K562 (cell line): ENCODE results near the gene ZNF224. TPM values are rescaled to one million over a fixed set of nuclear protein-coding genes. Genes with fewer than 3 reads are reported as not detected.

ENCODE experiments used
- BACH1 ChIP-seq: fragments of 200-800 bp; sonication (Bioruptor generic); IDR thresholded peaks from 2 replicates; pipeline ENCODE4 v1.6.1; 2016; ENCODE audit warnings: missing genetic modification characterization, missing compliant biosample characterization
- DIDO1 ChIP-seq: fragments of 450-650 bp; IDR thresholded peaks from 2 replicates; pipeline ENCODE4 v1.6.1; 2016; ENCODE audit warnings: low read depth, missing biosample characterization, missing genetic modification characterization
- ELF2 ChIP-seq: fragments of 250-450 bp; sonication (Bioruptor Pico); IDR thresholded peaks from 2 replicates; pipeline ENCODE4 v1.5.0; 2021; ENCODE audit warnings: mild to moderate bottlenecking
- JUND ChIP-seq, 2 experiments: IDR thresholded peaks; 2 replicates in 1 of 2; 3 replicates in 1 of 2; pipeline ENCODE4 v1.6.1; 2011; ENCODE audit warnings: borderline replicate concordance in 2 of 2, low read depth in 2 of 2, low read length in 2 of 2, improper control_type of control experiment in 1 of 2, missing biosample characterization in 1 of 2, missing genetic modification characterization in 1 of 2, missing genetic modification reagents in 1 of 2
- KDM4B ChIP-seq, 2 experiments: fragments of 450-650 bp in 1 of 2; sonication (generic) in 1 of 2; IDR thresholded peaks; 2 replicates each; pipeline ENCODE4 v1.6.1; 2016 to 2017; ENCODE audit warnings: borderline replicate concordance in 2 of 2, antibody characterized with exemption in 1 of 2, low read depth in 1 of 2, mild to moderate bottlenecking in 1 of 2
- NR2C1 ChIP-seq, 2 experiments: fragments of 450-650 bp; IDR thresholded peaks; 2 replicates each; pipeline ENCODE4 v1.6.1; 2017; ENCODE audit warnings: mild to moderate bottlenecking in 2 of 2, antibody characterized with exemption in 1 of 2, inconsistent platforms in 1 of 2, missing compliant biosample characterization in 1 of 2, missing genetic modification characterization in 1 of 2
- PHF8 ChIP-seq: fragments of 200-600 bp; sonication (generic); IDR thresholded peaks from 2 replicates; pipeline ENCODE4 v1.6.1; 2012; ENCODE audit warnings: mixed run types, mild to moderate bottlenecking, inconsistent platforms, low read length, moderate library complexity, borderline replicate concordance
- RBFOX2 ChIP-seq: fragments of 200-400 bp; formaldehyde crosslinking; IDR thresholded peaks from 2 replicates; pipeline ENCODE4 v1.6.1; 2017; ENCODE audit warnings: low read depth, mild to moderate bottlenecking, low read length, moderate library complexity
- ZNF143 ChIP-seq: sonication (generic); formaldehyde crosslinking; IDR thresholded peaks from 2 replicates; pipeline ENCODE4 v1.9.0; 2022; ENCODE audit warnings: mild to moderate bottlenecking, missing genetic modification reagents
- ZNF408 ChIP-seq: fragments of 250-450 bp; sonication (Bioruptor Pico); IDR thresholded peaks from 2 replicates; pipeline ENCODE4 v1.4.0; 2020; ENCODE audit warnings: low read depth, mild to moderate bottlenecking, moderate library complexity
- ZNF584 ChIP-seq: fragments of 200-800 bp; sonication (Bioruptor generic); IDR thresholded peaks from 2 replicates; pipeline ENCODE4 v1.6.1; 2016; ENCODE audit warnings: low read depth, mild to moderate bottlenecking, missing genetic modification characterization, missing compliant biosample characterization
- polyA plus RNA-seq, 8 experiments: library from polyadenylated mRNA; depleted of rRNA in 4 of 8; stranded (reverse) in 5 of 8; unstranded in 3 of 8; fragments of >200 nt; fragmentation: Nextera tagmentation in 2 of 8; fragmentation: Illumina TruSeq in 1 of 8; extraction: Ambion mirVana in 2 of 8; extraction: Trizol in 1 of 8; gene quantifications; 2 replicates each; pipeline versions ENCODE4 v1.2.1 to v1.2.3, GENCODE V29; 2011 to 2014; ENCODE audit warnings: inconsistent platforms in 1 of 8, missing spikeins in 1 of 8
- total RNA-seq, 7 experiments: library from RNA; depleted of rRNA in 6 of 7; stranded (reverse); fragments of >200 nt in 6 of 7; fragmentation: Illumina TruSeq in 2 of 7; extraction: Trizol in 2 of 7; gene quantifications; 2 replicates each; pipeline versions ENCODE4 v1.2.1 to v1.2.3, GENCODE V29; 2011 to 2021; ENCODE audit warnings: low replicate concordance in 1 of 7
- TF ChIP-seq, protein P1 (sequence below): fragments of 450-650 bp; IDR thresholded peaks from 2 replicates; pipeline ENCODE4 v1.6.1; 2016; ENCODE audit warnings: mild to moderate bottlenecking, moderate library complexity

The ZNF224 gene
- total and polyA plus RNA-seq, 9 of the 15 experiments (the other 6 are each of a cell fraction or from before 2014, with no cell fraction given) = 4.4 to 15.6 (median 10.0) TPM

DNA sequence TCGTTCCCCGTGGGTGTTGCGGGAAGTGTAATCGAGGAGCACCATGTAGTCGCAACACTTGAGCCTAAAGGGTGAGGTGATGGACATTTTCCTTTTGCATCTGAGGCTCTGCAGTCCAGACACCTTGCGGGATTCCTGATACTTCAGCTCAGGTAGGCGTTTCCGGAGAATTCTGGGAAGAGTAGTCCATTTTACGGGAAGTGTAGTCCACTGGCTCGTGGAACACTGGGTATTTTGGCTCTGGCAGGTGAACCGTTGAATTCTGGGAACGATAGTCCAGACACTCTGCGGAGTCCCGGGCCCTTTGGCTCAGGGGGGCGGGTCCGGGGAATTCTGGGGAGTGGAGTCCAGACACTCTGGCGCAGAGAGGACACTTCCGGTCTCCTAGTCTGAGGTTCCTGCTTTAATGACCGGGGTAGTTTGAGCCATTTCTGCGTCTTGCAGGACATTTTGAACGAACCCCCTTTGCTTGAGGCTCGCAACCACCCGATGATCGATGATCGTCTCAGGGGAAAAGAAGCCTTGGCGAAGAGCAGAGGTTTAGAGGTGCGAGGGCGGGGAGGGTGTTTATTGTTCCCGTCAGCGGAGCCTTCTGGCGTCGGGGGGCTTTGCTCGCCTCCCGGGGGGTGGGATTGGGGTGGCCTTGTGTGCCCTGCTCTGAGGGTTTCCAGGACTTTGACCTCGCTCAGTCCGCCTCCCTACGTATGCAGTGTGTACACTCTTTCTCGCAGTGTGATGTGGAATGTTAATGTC, 42.3 kb upstream of the ZNF224 start, which contains the start of gene ZNF223 (continued):
- TF ChIP-seq, protein P1, sequence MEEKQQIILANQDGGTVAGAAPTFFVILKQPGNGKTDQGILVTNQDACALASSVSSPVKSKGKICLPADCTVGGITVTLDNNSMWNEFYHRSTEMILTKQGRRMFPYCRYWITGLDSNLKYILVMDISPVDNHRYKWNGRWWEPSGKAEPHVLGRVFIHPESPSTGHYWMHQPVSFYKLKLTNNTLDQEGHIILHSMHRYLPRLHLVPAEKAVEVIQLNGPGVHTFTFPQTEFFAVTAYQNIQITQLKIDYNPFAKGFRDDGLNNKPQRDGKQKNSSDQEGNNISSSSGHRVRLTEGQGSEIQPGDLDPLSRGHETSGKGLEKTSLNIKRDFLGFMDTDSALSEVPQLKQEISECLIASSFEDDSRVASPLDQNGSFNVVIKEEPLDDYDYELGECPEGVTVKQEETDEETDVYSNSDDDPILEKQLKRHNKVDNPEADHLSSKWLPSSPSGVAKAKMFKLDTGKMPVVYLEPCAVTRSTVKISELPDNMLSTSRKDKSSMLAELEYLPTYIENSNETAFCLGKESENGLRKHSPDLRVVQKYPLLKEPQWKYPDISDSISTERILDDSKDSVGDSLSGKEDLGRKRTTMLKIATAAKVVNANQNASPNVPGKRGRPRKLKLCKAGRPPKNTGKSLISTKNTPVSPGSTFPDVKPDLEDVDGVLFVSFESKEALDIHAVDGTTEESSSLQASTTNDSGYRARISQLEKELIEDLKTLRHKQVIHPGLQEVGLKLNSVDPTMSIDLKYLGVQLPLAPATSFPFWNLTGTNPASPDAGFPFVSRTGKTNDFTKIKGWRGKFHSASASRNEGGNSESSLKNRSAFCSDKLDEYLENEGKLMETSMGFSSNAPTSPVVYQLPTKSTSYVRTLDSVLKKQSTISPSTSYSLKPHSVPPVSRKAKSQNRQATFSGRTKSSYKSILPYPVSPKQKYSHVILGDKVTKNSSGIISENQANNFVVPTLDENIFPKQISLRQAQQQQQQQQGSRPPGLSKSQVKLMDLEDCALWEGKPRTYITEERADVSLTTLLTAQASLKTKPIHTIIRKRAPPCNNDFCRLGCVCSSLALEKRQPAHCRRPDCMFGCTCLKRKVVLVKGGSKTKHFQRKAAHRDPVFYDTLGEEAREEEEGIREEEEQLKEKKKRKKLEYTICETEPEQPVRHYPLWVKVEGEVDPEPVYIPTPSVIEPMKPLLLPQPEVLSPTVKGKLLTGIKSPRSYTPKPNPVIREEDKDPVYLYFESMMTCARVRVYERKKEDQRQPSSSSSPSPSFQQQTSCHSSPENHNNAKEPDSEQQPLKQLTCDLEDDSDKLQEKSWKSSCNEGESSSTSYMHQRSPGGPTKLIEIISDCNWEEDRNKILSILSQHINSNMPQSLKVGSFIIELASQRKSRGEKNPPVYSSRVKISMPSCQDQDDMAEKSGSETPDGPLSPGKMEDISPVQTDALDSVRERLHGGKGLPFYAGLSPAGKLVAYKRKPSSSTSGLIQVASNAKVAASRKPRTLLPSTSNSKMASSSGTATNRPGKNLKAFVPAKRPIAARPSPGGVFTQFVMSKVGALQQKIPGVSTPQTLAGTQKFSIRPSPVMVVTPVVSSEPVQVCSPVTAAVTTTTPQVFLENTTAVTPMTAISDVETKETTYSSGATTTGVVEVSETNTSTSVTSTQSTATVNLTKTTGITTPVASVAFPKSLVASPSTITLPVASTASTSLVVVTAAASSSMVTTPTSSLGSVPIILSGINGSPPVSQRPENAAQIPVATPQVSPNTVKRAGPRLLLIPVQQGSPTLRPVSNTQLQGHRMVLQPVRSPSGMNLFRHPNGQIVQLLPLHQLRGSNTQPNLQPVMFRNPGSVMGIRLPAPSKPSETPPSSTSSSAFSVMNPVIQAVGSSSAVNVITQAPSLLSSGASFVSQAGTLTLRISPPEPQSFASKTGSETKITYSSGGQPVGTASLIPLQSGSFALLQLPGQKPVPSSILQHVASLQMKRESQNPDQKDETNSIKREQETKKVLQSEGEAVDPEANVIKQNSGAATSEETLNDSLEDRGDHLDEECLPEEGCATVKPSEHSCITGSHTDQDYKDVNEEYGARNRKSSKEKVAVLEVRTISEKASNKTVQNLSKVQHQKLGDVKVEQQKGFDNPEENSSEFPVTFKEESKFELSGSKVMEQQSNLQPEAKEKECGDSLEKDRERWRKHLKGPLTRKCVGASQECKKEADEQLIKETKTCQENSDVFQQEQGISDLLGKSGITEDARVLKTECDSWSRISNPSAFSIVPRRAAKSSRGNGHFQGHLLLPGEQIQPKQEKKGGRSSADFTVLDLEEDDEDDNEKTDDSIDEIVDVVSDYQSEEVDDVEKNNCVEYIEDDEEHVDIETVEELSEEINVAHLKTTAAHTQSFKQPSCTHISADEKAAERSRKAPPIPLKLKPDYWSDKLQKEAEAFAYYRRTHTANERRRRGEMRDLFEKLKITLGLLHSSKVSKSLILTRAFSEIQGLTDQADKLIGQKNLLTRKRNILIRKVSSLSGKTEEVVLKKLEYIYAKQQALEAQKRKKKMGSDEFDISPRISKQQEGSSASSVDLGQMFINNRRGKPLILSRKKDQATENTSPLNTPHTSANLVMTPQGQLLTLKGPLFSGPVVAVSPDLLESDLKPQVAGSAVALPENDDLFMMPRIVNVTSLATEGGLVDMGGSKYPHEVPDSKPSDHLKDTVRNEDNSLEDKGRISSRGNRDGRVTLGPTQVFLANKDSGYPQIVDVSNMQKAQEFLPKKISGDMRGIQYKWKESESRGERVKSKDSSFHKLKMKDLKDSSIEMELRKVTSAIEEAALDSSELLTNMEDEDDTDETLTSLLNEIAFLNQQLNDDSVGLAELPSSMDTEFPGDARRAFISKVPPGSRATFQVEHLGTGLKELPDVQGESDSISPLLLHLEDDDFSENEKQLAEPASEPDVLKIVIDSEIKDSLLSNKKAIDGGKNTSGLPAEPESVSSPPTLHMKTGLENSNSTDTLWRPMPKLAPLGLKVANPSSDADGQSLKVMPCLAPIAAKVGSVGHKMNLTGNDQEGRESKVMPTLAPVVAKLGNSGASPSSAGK = no peak; the same call in 1 of the 2 replicates
- TF ChIP-seq RBFOX2 = peak; percentile 32; the same call in 1 of the 2 replicates
- no peak for TF ChIP-seq ZNF408
- TF ChIP-seq NR2C1 (IDR thresholded peaks at IDR 0.05) = peak; percentile 39; the same call in 1 of the 2 replicates
- TF ChIP-seq NR2C1 (tag; IDR thresholded peaks at IDR 0.05) = peak; percentile 90
- peak in 1 of 2 experiments; percentile 75; a peak in 1 of 4 replicates for TF ChIP-seq KDM4B (IDR thresholded peaks at IDR 0.05; ENCODE audit: borderline replicate concordance in 2 of 2, low read depth in 1 of 2)
- 0 out of 2 replicates have a peak, but pooled peaks have one; percentile 5 for TF ChIP-seq JUND (IDR thresholded peaks at IDR 0.05; ENCODE audit: borderline replicate concordance, low read depth, low read length)
- no peak; the same call in 2 of the 3 replicates for TF ChIP-seq JUND (tag; IDR thresholded peaks at IDR 0.05; ENCODE audit: borderline replicate concordance, low read depth, low read length)
- 0 out of 2 replicates have a peak, but pooled peaks have one; percentile 67 for TF ChIP-seq ELF2 (CRISPR knock-in tag)
- TF ChIP-seq ZNF584 (CRISPR knock-in tag) = peak; percentile 53; the same call in 1 of the 2 replicates
- peak; percentile 64 for TF ChIP-seq BACH1 (tag)
- peak; percentile 69; the same call in 1 of the 2 replicates for TF ChIP-seq ZNF143 (CRISPR knock-in tag)
- TF ChIP-seq PHF8 = peak; percentile 32; the same call in 1 of the 2 replicates
- peak; percentile 5; the same call in 1 of the 2 replicates for TF ChIP-seq DIDO1
